Suprapubic skin (tissue), 4 donors: ENCODE measurements around the gene HOXB3. TPM values are rescaled to one million over a fixed set of nuclear protein-coding genes. Genes with fewer than 3 reads are reported as not detected.
A peak's percentile ranks its signal among the peaks of the same experiment; 100 is the strongest.

Experiments used
- DNase-seq, 2 donors: peaks; one replicate each; pipeline ENCODE4 v3.0.0-alpha.2; 2019; ENCODE audit warnings: low spot score in 2 of 2
- H3K27ac ChIP-seq: fragments of 200-600 bp; sonication (generic); one replicate; pipeline ENCODE4 v1.5.1; 2019
- H3K27me3 ChIP-seq: fragments of 200-600 bp; sonication (generic); one replicate; pipeline ENCODE4 v1.5.1; 2019
- H3K36me3 ChIP-seq: fragments of 200-600 bp; sonication (generic); one replicate; pipeline ENCODE4 v1.5.1; 2019
- H3K4me1 ChIP-seq: fragments of 200-600 bp; sonication (generic); one replicate; pipeline ENCODE4 v1.5.1; 2019
- H3K4me3 ChIP-seq: fragments of 200-600 bp; sonication (generic); one replicate; pipeline ENCODE4 v1.5.1; 2019; ENCODE audit warnings: mild to moderate bottlenecking
- H3K9me3 ChIP-seq: fragments of 200-600 bp; sonication (generic); one replicate; pipeline ENCODE4 v1.5.1; 2019
- EP300 ChIP-seq: sonication (generic); formaldehyde crosslinking; IDR thresholded peaks from one replicate; pipeline ENCODE4 v1.6.1; 2017; ENCODE audit warnings: antibody characterized with exemption
- POLR2A ChIP-seq, 2 donors: fragments of 450-650 bp; IDR thresholded peaks; one replicate each; pipeline ENCODE4 v1.6.1; 2017; ENCODE audit warnings: antibody characterized with exemption in 2 of 2, mild to moderate bottlenecking in 2 of 2, moderate library complexity in 2 of 2
- POLR2AphosphoS5 ChIP-seq, 3 donors: sonication (generic); formaldehyde crosslinking; IDR thresholded peaks; one replicate each; pipeline ENCODE4 v1.6.1; 2017; ENCODE audit warnings: antibody characterized with exemption in 3 of 3
- WGBS: methylation state at CpG from one replicate; pipeline ENCODE4 v1.1.5; 2018; 5-methylcytosine and 5-hydroxymethylcytosine counted together
- total RNA-seq, 4 donors: library from RNA; depleted of rRNA; stranded (reverse); fragments of >200 nt; gene quantifications; one replicate each; pipeline ENCODE4 v1.1.0, GENCODE V29; 2016
- TF ChIP-seq, protein P1 (sequence below), 2 donors: fragments of 200-600 bp in 1 of 2; fragments of 450-650 bp in 1 of 2; sonication (generic) in 1 of 2; IDR thresholded peaks; one replicate each; pipeline ENCODE4 v1.5.1; 2016 to 2019; ENCODE audit warnings: antibody characterized with exemption in 2 of 2, mild to moderate bottlenecking in 1 of 2, moderate library complexity in 1 of 2

Gene HOXB3
- total RNA-seq, 4 donors from 2014 or later: 2.3 to 20.8 (median 3.9) TPM

DNA sequence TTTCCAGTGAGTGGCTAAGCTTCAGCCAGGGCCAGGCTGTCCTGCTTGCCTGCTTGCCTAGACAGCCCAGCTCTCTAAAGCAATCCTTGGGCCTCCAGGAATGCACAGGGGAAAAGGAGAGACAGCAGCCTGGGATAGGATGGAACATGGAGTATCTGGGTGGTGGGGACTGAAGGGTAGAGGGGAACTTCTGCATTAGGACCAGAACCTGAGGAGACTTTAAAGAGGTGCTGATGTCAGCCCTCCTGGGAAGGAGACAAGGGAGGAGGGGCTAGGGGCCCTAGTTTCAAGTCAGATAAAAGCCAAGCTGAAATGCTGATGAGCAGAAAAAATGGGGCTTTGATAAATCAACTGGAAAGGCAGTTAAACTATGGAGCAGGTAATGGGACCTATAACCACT lies 19.0 kb upstream of the HOXB3 start:
- peaks cover 51% of the 10 kb centered on the region for H3K4me1 ChIP-seq
- peaks cover 50% of the 10 kb centered on the region for H3K27me3 ChIP-seq
- no peak overlapping the region for H3K27ac ChIP-seq
- no peak for TF ChIP-seq EP300
- no peak for TF ChIP-seq POLR2AphosphoS5 (IDR thresholded peaks at IDR 0.05)
- no peak for TF ChIP-seq POLR2A (IDR thresholded peaks at IDR 0.05)
- TF ChIP-seq, protein P1, sequence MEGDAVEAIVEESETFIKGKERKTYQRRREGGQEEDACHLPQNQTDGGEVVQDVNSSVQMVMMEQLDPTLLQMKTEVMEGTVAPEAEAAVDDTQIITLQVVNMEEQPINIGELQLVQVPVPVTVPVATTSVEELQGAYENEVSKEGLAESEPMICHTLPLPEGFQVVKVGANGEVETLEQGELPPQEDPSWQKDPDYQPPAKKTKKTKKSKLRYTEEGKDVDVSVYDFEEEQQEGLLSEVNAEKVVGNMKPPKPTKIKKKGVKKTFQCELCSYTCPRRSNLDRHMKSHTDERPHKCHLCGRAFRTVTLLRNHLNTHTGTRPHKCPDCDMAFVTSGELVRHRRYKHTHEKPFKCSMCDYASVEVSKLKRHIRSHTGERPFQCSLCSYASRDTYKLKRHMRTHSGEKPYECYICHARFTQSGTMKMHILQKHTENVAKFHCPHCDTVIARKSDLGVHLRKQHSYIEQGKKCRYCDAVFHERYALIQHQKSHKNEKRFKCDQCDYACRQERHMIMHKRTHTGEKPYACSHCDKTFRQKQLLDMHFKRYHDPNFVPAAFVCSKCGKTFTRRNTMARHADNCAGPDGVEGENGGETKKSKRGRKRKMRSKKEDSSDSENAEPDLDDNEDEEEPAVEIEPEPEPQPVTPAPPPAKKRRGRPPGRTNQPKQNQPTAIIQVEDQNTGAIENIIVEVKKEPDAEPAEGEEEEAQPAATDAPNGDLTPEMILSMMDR (IDR thresholded peaks at IDR 0.05): no peak
- H3K9me3 ChIP-seq: no peaks in the 10 kb centered on the region
- DNase-seq: no peak
- H3K36me3 ChIP-seq: no peaks in the 10 kb centered on the region
- H3K4me3 ChIP-seq: no peak overlapping the region

DNA sequence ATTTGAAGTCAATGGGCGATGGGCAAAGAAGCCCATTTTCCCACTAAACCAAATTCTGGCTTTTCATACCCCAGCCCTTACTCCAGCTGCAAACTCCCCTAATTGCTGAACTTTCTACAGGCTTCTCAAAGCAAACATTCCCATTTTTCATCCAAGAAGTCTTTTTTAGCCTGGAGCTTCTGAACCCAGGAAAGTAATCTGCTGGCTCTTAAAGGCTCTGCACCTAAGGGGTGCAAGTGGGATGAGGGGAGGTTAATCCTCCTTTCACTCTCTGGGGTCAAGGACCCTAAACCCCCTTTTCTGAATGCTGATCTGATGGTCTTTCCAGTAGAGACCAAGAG lies 18.4 kb upstream of the HOXB3 start:
- TF ChIP-seq, protein P1 (IDR thresholded peaks at IDR 0.05): no peak
- TF ChIP-seq POLR2AphosphoS5 (IDR thresholded peaks at IDR 0.05): no peak
- no peak for TF ChIP-seq POLR2A (IDR thresholded peaks at IDR 0.05)
- TF ChIP-seq EP300: no peak
- Histone ChIP-seq H3K27me3 (peaks cover 49% of the 10 kb centered on the region), H3K4me3 (no peak overlapping the region), H3K9me3 (no peaks in the 10 kb centered on the region), H3K27ac (no peak overlapping the region), H3K36me3 (no peaks in the 10 kb centered on the region), H3K4me1 (peaks cover 51% of the 10 kb centered on the region)
- WGBS: 95% methylated on average over 1 of the region's 1 CpG
- no peak for DNase-seq

DNA sequence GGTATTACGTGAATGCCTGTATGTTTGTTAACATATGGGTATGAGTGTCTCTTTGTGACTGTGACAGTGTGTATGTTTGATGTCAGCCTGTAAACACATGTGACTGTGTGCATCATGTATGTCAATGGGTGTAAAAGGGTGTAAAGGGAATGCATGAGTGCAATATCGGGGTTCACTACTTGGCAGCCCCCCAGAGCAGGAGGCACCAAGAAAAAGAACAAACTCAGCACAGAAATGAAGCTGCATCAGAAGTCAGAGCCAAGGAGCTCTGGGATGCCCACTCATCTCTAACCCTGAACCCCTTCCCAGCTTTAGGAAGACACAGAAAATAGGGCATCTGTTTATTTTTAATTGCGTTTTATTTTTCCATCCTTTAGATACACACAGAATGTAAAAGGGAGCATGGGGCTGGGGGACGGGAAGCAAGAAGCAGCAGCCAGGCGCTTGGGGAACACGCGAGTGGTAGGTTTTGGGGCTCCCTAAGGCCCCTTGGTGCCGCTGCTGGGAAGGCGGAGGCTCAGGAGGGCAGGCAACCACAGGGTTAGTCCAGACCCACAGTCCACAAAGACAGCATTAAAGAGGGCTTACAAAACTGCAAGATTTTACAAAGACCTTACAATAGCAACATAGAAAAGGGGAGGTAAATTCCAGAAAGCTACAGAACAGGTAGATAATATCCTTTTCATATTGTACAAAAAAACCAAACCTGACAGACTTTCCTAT lies 17.0 kb upstream of the HOXB3 start:
- DNase-seq: no peak
- peaks cover 48% of the 10 kb centered on the region for H3K27me3 ChIP-seq

DNA sequence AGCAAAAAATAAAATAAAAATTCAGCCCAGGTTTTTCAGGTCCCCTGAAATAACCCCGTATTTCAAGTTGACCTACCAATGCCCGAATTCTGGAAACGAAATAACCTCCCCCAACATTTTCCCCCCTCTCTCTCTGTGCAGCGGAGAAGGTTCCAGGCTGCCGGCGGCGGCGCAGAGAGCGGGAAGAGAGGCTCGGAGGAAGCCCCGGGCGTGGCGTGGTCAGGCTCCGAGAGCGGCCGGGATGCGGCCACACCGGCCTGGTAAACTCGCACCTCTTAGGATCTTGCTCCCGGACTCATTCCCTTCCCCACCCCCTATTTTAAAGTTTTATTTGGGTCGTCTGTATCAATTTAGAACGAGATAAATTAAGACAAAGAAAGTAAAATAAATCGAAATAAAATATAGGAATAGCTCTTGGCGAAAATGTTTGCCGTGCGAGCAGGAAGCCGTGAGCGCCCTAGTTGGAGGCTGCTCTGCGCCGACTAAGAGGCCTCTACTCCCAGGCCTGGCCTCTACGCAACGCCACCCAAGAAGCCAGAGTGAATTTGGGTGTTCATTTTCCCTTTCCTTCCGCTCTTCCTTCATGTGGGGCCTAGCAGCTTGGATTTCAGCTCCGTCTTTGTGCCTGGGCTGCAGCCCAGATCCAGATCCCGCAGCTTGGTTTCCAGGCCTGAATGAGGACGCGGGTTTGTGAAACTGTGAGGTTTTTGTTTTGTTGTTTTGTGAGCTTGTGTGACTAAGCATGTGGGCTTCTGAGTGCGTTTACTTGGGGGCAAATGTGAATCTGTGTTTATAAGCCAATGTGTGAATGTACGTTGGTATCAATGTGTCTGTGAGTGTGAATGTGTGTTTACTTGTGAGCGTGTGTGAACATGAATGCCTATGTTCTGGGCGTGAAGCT lies 16.2 kb upstream of the HOXB3 start:
- no peak overlapping the region for H3K4me3 ChIP-seq
- H3K9me3 ChIP-seq: no peaks in the 10 kb centered on the region
- peak overlapping the region; percentile 5 for H3K27ac ChIP-seq
- H3K4me1 ChIP-seq: peaks cover 50% of the 10 kb centered on the region
- TF ChIP-seq EP300 (no peak), POLR2AphosphoS5 (IDR thresholded peaks at IDR 0.05) (no peak), POLR2A (IDR thresholded peaks at IDR 0.05) (no peak)
- TF ChIP-seq, protein P1 (IDR thresholded peaks at IDR 0.05): no peak
- WGBS: 73% methylated on average over 41 of the region's 41 CpGs
- no peaks in the 10 kb centered on the region for H3K36me3 ChIP-seq
- peaks cover 48% of the 10 kb centered on the region for H3K27me3 ChIP-seq
- no peak for DNase-seq

More for the DNA sequence above, 17.0 kb upstream of the HOXB3 start:
- 90% methylated on average over 9 of the region's 9 CpGs for WGBS
- H3K27ac ChIP-seq: no peak overlapping the region
- TF ChIP-seq, protein P1 (IDR thresholded peaks at IDR 0.05): no peak
- TF ChIP-seq EP300: no peak
- no peak for TF ChIP-seq POLR2A (IDR thresholded peaks at IDR 0.05)
- no peak for TF ChIP-seq POLR2AphosphoS5 (IDR thresholded peaks at IDR 0.05)
- H3K4me1 ChIP-seq: peaks cover 50% of the 10 kb centered on the region
- no peaks in the 10 kb centered on the region for H3K36me3 ChIP-seq
- H3K4me3 ChIP-seq: no peak overlapping the region
- no peaks in the 10 kb centered on the region for H3K9me3 ChIP-seq

DNA sequence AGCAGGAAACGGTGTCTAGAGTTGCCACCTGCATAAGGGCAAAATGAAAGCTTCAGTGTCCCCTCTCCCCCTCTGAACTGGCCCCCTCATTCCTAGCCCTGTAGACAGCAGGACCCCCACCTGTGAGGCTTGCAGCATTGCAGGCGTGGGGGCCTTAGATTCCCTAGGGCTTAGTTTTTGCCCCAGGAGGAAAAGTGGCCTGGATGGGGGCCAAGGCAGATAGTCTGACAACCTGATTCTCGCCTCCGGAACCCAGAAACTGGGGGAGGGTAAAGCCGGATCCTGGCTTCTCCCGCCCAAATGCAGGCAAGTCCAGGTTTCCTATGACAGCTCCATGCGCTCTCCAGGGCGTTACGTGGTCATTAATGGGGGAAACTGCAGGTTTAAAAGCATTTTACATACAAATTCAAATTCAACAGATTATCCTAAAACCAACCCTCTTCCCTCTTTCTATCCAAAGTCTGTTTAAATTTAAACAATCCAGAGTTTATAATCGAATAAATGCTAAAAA lies 15.4 kb upstream of the HOXB3 start:
- Histone ChIP-seq H3K4me1 (peaks cover 44% of the 10 kb centered on the region), H3K27me3 (peaks cover 55% of the 10 kb centered on the region), H3K27ac (peak overlapping the region; percentile 72), H3K9me3 (no peaks in the 10 kb centered on the region), H3K4me3 (peak overlapping the region; percentile 54), H3K36me3 (no peaks in the 10 kb centered on the region)
- DNase-seq: no peak
- TF ChIP-seq EP300 (no peak), POLR2A (IDR thresholded peaks at IDR 0.05) (no peak)
- WGBS: 58% methylated on average over 9 of the region's 10 CpGs
